ENCODE measurements around the gene F9. TPM values are rescaled to one million over a fixed set of nuclear protein-coding genes. Genes with fewer than 3 reads are reported as not detected.

F9 gene
- total RNA-seq, 4 donors from 2014 or later, result 1.7 TPM; not detected in 3

GRCh38 chrX:139581068-139581467, 50.5 kb downstream of the F9 start:
- TF ChIP-seq EP300 (IDR thresholded peaks at IDR 0.05), result no peak
- no peak for TF ChIP-seq POLR2AphosphoS5 (IDR thresholded peaks at IDR 0.05)
- TF ChIP-seq POLR2A (IDR thresholded peaks at IDR 0.05), result no peak
- TF ChIP-seq CTCF (IDR thresholded peaks at IDR 0.05), result no peak
- Histone ChIP-seq H3K27ac (no peak overlapping the region), H3K9me3 (no peaks in the 10 kb centered on the region), H3K27me3 (no peaks in the 10 kb centered on the region), H3K36me3 (no peaks in the 10 kb centered on the region), H3K4me3 (no peak overlapping the region), H3K4me1 (no peaks in the 10 kb centered on the region)
- WGBS, result 57% methylated on average over 4 of the region's 4 CpGs
- DNase-seq (ENCODE audit: low spot score in 2 of 2), result no peak

GRCh38 chrX:139585613-139586012, 55.1 kb downstream of the F9 start:
- H3K36me3 ChIP-seq, result no peaks in the 10 kb centered on the region
- no peaks in the 10 kb centered on the region for H3K27me3 ChIP-seq
- H3K4me3 ChIP-seq, result no peak overlapping the region
- TF ChIP-seq EP300 (IDR thresholded peaks at IDR 0.05) (no peak), POLR2A (IDR thresholded peaks at IDR 0.05) (no peak), CTCF (IDR thresholded peaks at IDR 0.05) (no peak), POLR2AphosphoS5 (IDR thresholded peaks at IDR 0.05) (no peak)
- 69% methylated on average over 5 of the region's 5 CpGs for WGBS
- H3K4me1 ChIP-seq, result no peaks in the 10 kb centered on the region
- no peaks in the 10 kb centered on the region for H3K9me3 ChIP-seq
- no peak overlapping the region for H3K27ac ChIP-seq
- DNase-seq (ENCODE audit: low spot score in 2 of 2), result no peak

GRCh38 chrX:139596068-139596467, 65.5 kb downstream of the F9 start:
- no peak overlapping the region for H3K4me3 ChIP-seq
- H3K36me3 ChIP-seq, result no peaks in the 10 kb centered on the region
- H3K27ac ChIP-seq, result no peak overlapping the region
- no peaks in the 10 kb centered on the region for H3K4me1 ChIP-seq
- TF ChIP-seq POLR2A (IDR thresholded peaks at IDR 0.05) (no peak), POLR2AphosphoS5 (IDR thresholded peaks at IDR 0.05) (no peak), EP300 (IDR thresholded peaks at IDR 0.05) (no peak), CTCF (IDR thresholded peaks at IDR 0.05) (no peak)
- no peaks in the 10 kb centered on the region for H3K27me3 ChIP-seq
- H3K9me3 ChIP-seq, result no peaks in the 10 kb centered on the region
- no peak for DNase-seq (ENCODE audit: low spot score in 2 of 2)
- 36% methylated on average over 4 of the region's 4 CpGs for WGBS

- no peak overlapping the region for H3K27ac ChIP-seq
- H3K9me3 ChIP-seq, result no peaks in the 10 kb centered on the region
- no peaks in the 10 kb centered on the region for H3K36me3 ChIP-seq
- no peaks in the 10 kb centered on the region for H3K4me1 ChIP-seq
- WGBS, result 50% methylated on average over 1 of the region's 1 CpG
- no peaks in the 10 kb centered on the region for H3K27me3 ChIP-seq
- no peak for DNase-seq (ENCODE audit: low spot score in 2 of 2)
- TF ChIP-seq EP300 (IDR thresholded peaks at IDR 0.05) (no peak), POLR2AphosphoS5 (IDR thresholded peaks at IDR 0.05) (no peak), POLR2A (IDR thresholded peaks at IDR 0.05) (no peak)
- H3K4me3 ChIP-seq, result no peak overlapping the region
Measured at GRCh38 chrX:139600105-139600504, 69.6 kb downstream of the F9 start.

Other genes with a start within 250 kb of the F9 start
- gene MCF2, start 177.4 kb downstream of the F9 start, total RNA-seq, result under 1 TPM in 1 of 4 donors, not detected in 3; 0.23 TPM